Thyroid gland (tissue), 4 donors: ENCODE data around the gene MCF2L. TPM values are rescaled to one million over a fixed set of nuclear protein-coding genes. Genes with fewer than 3 reads are reported as not detected.
"Not testable (repeated sequence)": the region's sequence is repeated elsewhere in the genome, so short reads cannot be mapped to it uniquely, and the experiment has no call there.

Experiments used
- DNase-seq, 2 donors: peaks; one replicate each; pipeline ENCODE4 v3.0.0-alpha.2; 2019
- H3K27ac ChIP-seq, 3 donors: fragments of 200-600 bp; sonication (generic); 1 replicate in 2 of 3; 2 replicates in 1 of 3; pipeline ENCODE4 v1.5.1; 2016 to 2019; ENCODE audit warnings: mild to moderate bottlenecking in 1 of 3, moderate library complexity in 1 of 3
- H3K27me3 ChIP-seq: fragments of 200-600 bp; sonication (generic); one replicate; pipeline ENCODE4 v1.5.1; 2019
- H3K36me3 ChIP-seq, 2 donors: fragments of 200-600 bp; sonication (generic); one replicate each; pipeline ENCODE4 v1.5.1; 2016 to 2019
- H3K4me1 ChIP-seq, 2 donors: fragments of 200-600 bp; sonication (generic); one replicate each; pipeline ENCODE4 v1.5.1; 2017 to 2019
- H3K4me3 ChIP-seq, 3 donors: fragments of 200-600 bp; sonication (generic); replicated peaks in 1 of 3; 1 replicate in 2 of 3; 2 replicates in 1 of 3; pipeline ENCODE4 v1.5.1; 2016; ENCODE audit warnings: mild to moderate bottlenecking in 1 of 3
- H3K9me3 ChIP-seq: fragments of 200-600 bp; sonication (generic); one replicate; pipeline ENCODE4 v1.5.1; 2017
- CTCF ChIP-seq, 6 experiments: fragments of 200-600 bp in 3 of 6; fragments of 450-650 bp in 3 of 6; sonication (generic) in 3 of 6; IDR thresholded peaks; one replicate each; pipeline ENCODE4 v1.5.1; 2016 to 2019; ENCODE audit warnings: antibody characterized with exemption in 6 of 6, mild to moderate bottlenecking in 2 of 6, inconsistent platforms in 1 of 6, moderate library complexity in 1 of 6
- POLR2A ChIP-seq, 2 donors: fragments of 450-650 bp; IDR thresholded peaks; one replicate each; pipeline ENCODE4 v1.6.1; 2017; ENCODE audit warnings: antibody characterized with exemption in 2 of 2, mild to moderate bottlenecking in 2 of 2, moderate library complexity in 1 of 2
- WGBS, 2 donors: methylation state at CpG; one replicate each; pipeline ENCODE4 v1.1.5; 2017; 5-methylcytosine and 5-hydroxymethylcytosine counted together
- intact Hi-C: fragments of 100-400 bp; cut with DNase I; formaldehyde crosslinking; loops from one replicate; pipeline ENCODE4 v1.15.1; 2023
- total RNA-seq, 4 donors: library from RNA; depleted of rRNA; stranded (reverse); fragments of >200 nt; gene quantifications; one replicate each; pipeline ENCODE4 v1.2.3, GENCODE V29; 2016

The MCF2L gene
- total RNA-seq, 4 donors from 2014 or later = 35.6 to 83.4 (median 43.6) TPM

DNA sequence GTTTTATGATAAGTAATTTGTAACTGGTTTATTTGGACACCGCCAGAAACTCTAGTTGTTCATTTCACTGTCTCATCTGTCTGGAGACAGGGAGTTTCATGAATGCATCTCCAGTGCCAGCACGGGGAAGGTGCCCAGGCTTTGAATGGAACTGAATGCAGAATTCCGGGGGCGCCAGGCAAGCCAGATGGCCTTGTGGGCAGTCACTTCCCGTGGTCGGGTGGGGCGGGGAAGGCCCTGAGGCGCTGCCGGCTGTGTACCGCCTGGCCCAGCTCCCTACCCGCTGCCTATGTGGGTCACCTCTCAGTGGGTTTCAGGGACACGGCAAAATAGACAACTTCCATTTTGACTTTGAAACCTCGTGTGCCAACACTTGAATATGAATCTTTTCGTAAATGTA, 28.8 kb upstream of the MCF2L start:
- WGBS, 2 donors = 54 to 55% methylated on average over 14 of the region's 14 CpGs
- Histone ChIP-seq H3K9me3 (no peaks in the 10 kb centered on the region), H3K27me3 (no peaks in the 10 kb centered on the region), H3K4me3 (no peak overlapping the region), H3K36me3 (no peaks in the 10 kb centered on the region), H3K27ac (no peak overlapping the region), H3K4me1 (peaks cover 8 to 14% of the 10 kb centered on the region in 2 donors)
- intact Hi-C loops = loop anchor here (10.0 kb wide), 2 partner anchors 65 to 455 kb away; no protein-coding TSS in a partner anchor
- TF ChIP-seq CTCF (IDR thresholded peaks at IDR 0.05) = no peak
- no peak for TF ChIP-seq POLR2A (IDR thresholded peaks at IDR 0.05)
- no peak for DNase-seq

DNA sequence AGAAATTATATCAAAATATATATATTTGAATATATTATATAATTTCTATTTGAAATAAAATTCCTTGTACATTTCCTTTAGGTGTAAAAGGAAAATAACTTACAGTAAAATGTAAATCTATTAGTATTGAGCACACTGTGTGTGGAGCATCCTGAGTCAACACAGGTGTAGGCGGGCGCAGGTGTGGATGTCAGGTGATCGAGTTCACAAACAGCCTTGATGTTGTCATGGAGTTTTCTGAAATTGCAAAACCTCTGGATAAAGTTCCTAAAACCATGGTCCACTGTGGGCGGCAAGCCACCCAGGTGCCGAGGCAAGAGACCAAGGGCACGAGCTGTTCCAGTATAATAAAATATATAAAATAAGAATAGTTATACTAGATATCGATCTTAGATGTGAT, 27.7 kb upstream of the MCF2L start:
- H3K9me3 ChIP-seq = no peaks in the 10 kb centered on the region
- no peak overlapping the region for H3K4me3 ChIP-seq
- 96% methylated on average over 7 of the region's 7 CpGs for WGBS, 2 donors
- no peaks in the 10 kb centered on the region for H3K36me3 ChIP-seq
- TF ChIP-seq CTCF (IDR thresholded peaks at IDR 0.05) = no peak
- no peak for TF ChIP-seq POLR2A (IDR thresholded peaks at IDR 0.05)
- peaks cover 8 to 14% of the 10 kb centered on the region in 2 donors for H3K4me1 ChIP-seq
- no peak for DNase-seq
- intact Hi-C loops = loop anchor here (10.0 kb wide), 2 partner anchors 63 to 453 kb away; no protein-coding TSS in a partner anchor
- no peaks in the 10 kb centered on the region for H3K27me3 ChIP-seq
- H3K27ac ChIP-seq = no peak overlapping the region

DNA sequence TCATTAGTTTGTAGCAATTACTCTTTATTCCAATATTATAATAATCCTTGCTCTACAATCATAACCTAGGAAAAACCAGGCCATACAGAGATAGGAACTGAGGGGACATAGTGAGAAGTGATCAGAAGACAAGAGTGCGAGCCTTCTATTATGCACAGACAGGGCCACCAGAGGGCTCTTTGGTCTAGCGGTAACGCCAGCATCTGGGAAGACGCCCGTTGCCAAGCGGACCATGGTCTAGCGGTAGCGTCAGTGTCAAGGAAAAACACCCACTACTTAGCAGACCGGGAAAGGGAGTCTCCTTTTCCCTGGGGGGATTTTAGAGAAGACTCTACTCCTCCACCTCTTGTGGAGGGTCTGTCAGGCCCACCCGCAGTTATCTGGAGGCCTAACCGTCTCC, 27.2 kb upstream of the MCF2L start:
- H3K9me3 ChIP-seq, H3K36me3 ChIP-seq, H3K27me3 ChIP-seq, H3K27ac ChIP-seq, H3K4me3 ChIP-seq, DNase-seq: not testable (repeated sequence)
- WGBS, 2 donors = 73 to 79% methylated on average over 11 of the region's 11 CpGs
- peaks cover 8 to 14% of the 10 kb centered on the region in 2 donors for H3K4me1 ChIP-seq
- intact Hi-C loops = loop anchor here (10.0 kb wide), 2 partner anchors 63 to 453 kb away; no protein-coding TSS in a partner anchor

DNA sequence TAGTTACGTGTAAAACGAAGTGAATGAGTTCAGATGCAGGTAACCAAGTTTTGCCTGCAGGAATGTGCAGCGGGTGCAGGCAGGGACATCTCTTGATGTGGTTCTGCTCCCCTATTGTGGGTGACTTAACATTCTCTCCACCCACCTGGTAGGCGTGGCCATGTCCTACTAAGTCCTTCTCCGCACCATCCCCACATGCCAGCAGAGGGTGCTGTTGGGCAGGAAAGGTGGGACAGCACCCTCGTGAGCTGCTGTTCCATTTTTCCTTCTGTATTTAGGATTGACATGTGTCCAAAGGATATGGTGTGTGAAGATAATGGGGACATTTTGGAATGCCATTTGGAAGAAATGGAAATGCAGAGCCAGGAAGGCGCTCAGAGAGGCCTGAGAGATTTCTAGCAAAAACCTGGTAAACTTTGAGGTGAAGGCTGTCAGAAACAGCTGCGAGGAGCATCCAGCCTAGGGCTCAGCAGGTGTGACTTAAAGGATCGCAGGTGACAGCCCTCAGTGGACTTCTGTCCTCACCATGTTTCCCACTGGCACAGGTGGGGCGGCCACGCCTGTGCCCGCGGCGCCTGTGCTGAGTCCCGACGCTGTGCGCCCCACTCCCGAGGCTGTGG, 26.2 kb upstream of the MCF2L start:
- peak overlapping the region in 2 of 3 donors; percentile 51 to 77 for H3K27ac ChIP-seq
- H3K27me3 ChIP-seq = no peaks in the 10 kb centered on the region
- H3K4me1 ChIP-seq = peaks cover 8 to 14% of the 10 kb centered on the region in 2 donors
- no peaks in the 10 kb centered on the region for H3K9me3 ChIP-seq
- intact Hi-C loops = loop anchor here (10.0 kb wide), 2 partner anchors 62 to 452 kb away; no protein-coding TSS in a partner anchor
- DNase-seq = peak; percentile 99
- peak overlapping the region; percentile 35 to 58 (median 47) for H3K4me3 ChIP-seq
- WGBS, 2 donors = 2 to 3% methylated on average over 9 to 12 of the region's 18 CpGs
- H3K36me3 ChIP-seq = no peaks in the 10 kb centered on the region
- peak; percentile 87 to 98 (median 96) for TF ChIP-seq CTCF (IDR thresholded peaks at IDR 0.05)
- peak in 1 of 2 donors; percentile 40 for TF ChIP-seq POLR2A (IDR thresholded peaks at IDR 0.05)

GRCh38 chr13:112943309-112944125, 25.5 kb upstream of the MCF2L start:
- Histone ChIP-seq H3K36me3 (no peaks in the 10 kb centered on the region), H3K4me3 (peak overlapping the region; percentile 35 to 58 (median 47)), H3K27me3 (no peaks in the 10 kb centered on the region), H3K9me3 (no peaks in the 10 kb centered on the region), H3K4me1 (peaks cover 8 to 14% of the 10 kb centered on the region in 2 donors), H3K27ac (peak overlapping the region in 2 of 3 donors; percentile 51 to 77)
- intact Hi-C loops = loop anchor here (10.0 kb wide), 2 partner anchors 61 to 451 kb away; no protein-coding TSS in a partner anchor
- DNase-seq = peak; percentile 68 to 73
- TF ChIP-seq CTCF (IDR thresholded peaks at IDR 0.05) = no peak
- TF ChIP-seq POLR2A (IDR thresholded peaks at IDR 0.05) = peak in 1 of 2 donors; percentile 56
- 0 to 4% methylated on average over 12 to 23 of the region's 81 CpGs for whole genome bisulfite sequencing, 2 donors
